H1 (cell line): ENCODE results near the gene SNX3. TPM values are rescaled to one million over a fixed set of nuclear protein-coding genes. Genes with fewer than 3 reads are reported as not detected.

Experiments used
- CTCF ChIA-PET: fragments of 300-600 bp; sonication (Branson Sonifier 250); formaldehyde crosslinking; loops from one replicate; lab custom pipeline; 2021; ENCODE audit not compliant: partially characterized antibody; lab: Charles Lee
- POLR2A ChIA-PET: fragments of 300-600 bp; sonication (Branson Sonifier 250); formaldehyde crosslinking; loops from one replicate; lab custom pipeline; 2021; ENCODE audit warnings: inconsistent platforms; ENCODE audit not compliant: partially characterized antibody; lab: Charles Lee
- DNase-seq, 2 experiments: peaks; one replicate each; pipeline versions ENCODE4 v3.0.0 to v3.0.0-alpha.2; 2010 to 2022; ENCODE audit warnings: low spot score in 2 of 2, low read depth in 1 of 2, mixed read lengths in 1 of 2
- FAIRE-seq: peaks from 2 replicates; lab custom pipeline; 2011; peaks lifted over from hg19 to GRCh38; lab: Jason Lieb, UNC
- H2AFZ ChIP-seq: 2 replicates; pipeline ENCODE4 v1.8.1; 2012; ENCODE audit warnings: low read length, inconsistent platforms
- H2AK5ac ChIP-seq: 2 replicates; pipeline ENCODE4 v1.6.1; 2013; ENCODE audit warnings: low read depth, low read length
- H2BK120ac ChIP-seq: replicated peaks from 2 replicates; pipeline ENCODE3; 2013; ENCODE audit warnings: low read depth, low read length, inconsistent platforms
- H2BK12ac ChIP-seq: 2 replicates; pipeline ENCODE4 v1.6.1; 2013; ENCODE audit warnings: low read depth, low read length
- H2BK15ac ChIP-seq: 2 replicates; pipeline ENCODE4 v1.6.1; 2013; ENCODE audit warnings: low read length
- H2BK20ac ChIP-seq: 2 replicates; pipeline ENCODE4 v1.6.1; 2013; ENCODE audit warnings: low read length
- H2BK5ac ChIP-seq: 2 replicates; pipeline ENCODE4 v1.6.1; 2013; ENCODE audit warnings: low read depth, low read length
- H3K14ac ChIP-seq: 2 replicates; pipeline ENCODE4 v1.6.1; 2013; ENCODE audit warnings: inconsistent platforms; ENCODE audit not compliant: insufficient read length
- H3K18ac ChIP-seq: 2 replicates; pipeline ENCODE4 v1.6.1; 2013; ENCODE audit warnings: low read length; ENCODE audit errors: extremely low read depth
- H3K23ac ChIP-seq: 2 replicates; pipeline ENCODE4 v1.6.1; 2013; ENCODE audit warnings: inconsistent platforms; ENCODE audit not compliant: insufficient read length
- H3K23me2 ChIP-seq: 2 replicates; pipeline ENCODE4 v1.6.1; 2013; ENCODE audit warnings: low read depth, low read length
- H3K27ac ChIP-seq: 2 replicates; pipeline ENCODE4 v1.6.1; 2011; ENCODE audit warnings: low read depth, low read length, inconsistent platforms
- H3K27me3 ChIP-seq, 4 experiments: replicated peaks in 1 of 4; 1 replicate in 1 of 4; 2 replicates in 3 of 4; pipeline versions ENCODE4 v1.6.1 to v1.8.1; 2011 to 2013; ENCODE audit warnings: low read length in 3 of 4, mild to moderate bottlenecking in 3 of 4, inconsistent platforms in 2 of 4, mixed read lengths in 2 of 4, moderate library complexity in 1 of 4; ENCODE audit not compliant: control insufficient read depth in 3 of 4, insufficient read depth in 3 of 4; ENCODE audit errors: extremely low read depth in 1 of 4
- H3K36me3 ChIP-seq, 4 experiments: 2 replicates each; pipeline versions ENCODE4 v1.6.1 to v1.8.1; 2011 to 2013; ENCODE audit warnings: mild to moderate bottlenecking in 4 of 4, low read length in 3 of 4, moderate library complexity in 2 of 4, control low read depth in 1 of 4, inconsistent platforms in 1 of 4; ENCODE audit not compliant: insufficient read depth in 4 of 4, control insufficient read depth in 2 of 4
- H3K4ac ChIP-seq: replicated peaks from 2 replicates; pipeline ENCODE3; 2013; ENCODE audit warnings: low read length, low read depth, mixed read lengths, inconsistent platforms; ENCODE audit not compliant: insufficient read length
- H3K4me1 ChIP-seq, 4 experiments: replicated peaks in 1 of 4; 1 replicate in 1 of 4; 2 replicates in 3 of 4; pipeline versions ENCODE4 v1.6.1 to v1.8.1; 2011 to 2013; ENCODE audit warnings: low read length in 3 of 4, inconsistent platforms in 2 of 4, mixed read lengths in 1 of 4; ENCODE audit not compliant: insufficient read depth in 4 of 4, control insufficient read depth in 3 of 4
- H3K4me2 ChIP-seq, 2 experiments: 2 replicates each; pipeline versions ENCODE4 v1.6.1 to v1.8.1; 2011 to 2013; ENCODE audit warnings: low read depth in 2 of 2, low read length in 2 of 2, control low read depth in 1 of 2, inconsistent platforms in 1 of 2, mild to moderate bottlenecking in 1 of 2; ENCODE audit not compliant: insufficient read depth in 1 of 2
- H3K4me3 ChIP-seq, 4 experiments: fragments of 200-600, 300-600 bp in 1 of 4; sonication (generic), shearing (Covaris generic), sonication (Bioruptor Twin) in 1 of 4; 2 replicates each; pipeline versions ENCODE4 v1.5.1 to v1.8.1; 2011 to 2016; ENCODE audit warnings: low read length in 4 of 4, low read depth in 3 of 4, control low read depth in 2 of 4, inconsistent platforms in 2 of 4, mild to moderate bottlenecking in 2 of 4, mixed read lengths in 1 of 4, moderate library complexity in 1 of 4; ENCODE audit not compliant: insufficient read depth in 2 of 4; ENCODE audit errors: extremely low read depth in 1 of 4
- H3K56ac ChIP-seq: replicated peaks from 2 replicates; pipeline ENCODE3; 2013; ENCODE audit warnings: low read depth, mild to moderate bottlenecking, mixed read lengths, low read length, inconsistent platforms; ENCODE audit not compliant: insufficient read length
- H3K79me1 ChIP-seq: 2 replicates; pipeline ENCODE4 v1.6.1; 2013; ENCODE audit warnings: low read depth, low read length, control low read depth
- H3K79me2 ChIP-seq, 2 experiments: 2 replicates each; pipeline versions ENCODE4 v1.6.1 to v1.8.1; 2012 to 2013; ENCODE audit warnings: low read length in 2 of 2, mild to moderate bottlenecking in 2 of 2, inconsistent platforms in 1 of 2; ENCODE audit not compliant: insufficient read depth in 2 of 2, control insufficient read depth in 1 of 2
- H3K9ac ChIP-seq, 4 experiments: replicated peaks in 1 of 4; 1 replicate in 1 of 4; 2 replicates in 3 of 4; pipeline versions ENCODE4 v1.6.1 to v1.8.1; 2011 to 2013; ENCODE audit warnings: low read depth in 3 of 4, low read length in 3 of 4, control low read depth in 2 of 4, mild to moderate bottlenecking in 2 of 4, moderate library complexity in 2 of 4, inconsistent platforms in 1 of 4; ENCODE audit errors: extremely low read depth in 1 of 4
- H3K9me3 ChIP-seq, 2 experiments: 2 replicates each; pipeline versions ENCODE4 v1.6.1 to v1.8.1; 2012 to 2013; ENCODE audit warnings: mild to moderate bottlenecking in 2 of 2, moderate library complexity in 2 of 2, control low read depth in 1 of 2, inconsistent platforms in 1 of 2, low read depth in 1 of 2, low read length in 1 of 2, mixed read lengths in 1 of 2; ENCODE audit not compliant: insufficient read depth in 2 of 2
- H4K20me1 ChIP-seq, 2 experiments: replicated peaks in 1 of 2; 2 replicates each; pipeline versions ENCODE3 to v1.8.1; 2011 to 2013; ENCODE audit warnings: inconsistent platforms in 2 of 2, low read length in 2 of 2, mild to moderate bottlenecking in 1 of 2; ENCODE audit not compliant: insufficient read depth in 2 of 2, control insufficient read depth in 1 of 2
- H4K5ac ChIP-seq: 2 replicates; pipeline ENCODE4 v1.6.1; 2013; ENCODE audit warnings: low read length, low read depth, mixed read lengths, inconsistent platforms; ENCODE audit not compliant: insufficient read length
- H4K8ac ChIP-seq: 2 replicates; pipeline ENCODE4 v1.8.0; 2013; ENCODE audit warnings: mild to moderate bottlenecking, moderate library complexity, low read length, inconsistent platforms; ENCODE audit not compliant: insufficient read depth; ENCODE audit errors: extremely low read depth
- H4K91ac ChIP-seq: replicated peaks from 2 replicates; pipeline ENCODE3; 2013; ENCODE audit warnings: low read length, mixed read lengths, inconsistent platforms; ENCODE audit not compliant: insufficient read length
- ATF3 ChIP-seq: IDR thresholded peaks from 2 replicates; pipeline ENCODE4 v1.6.1; 2011; ENCODE audit warnings: low read depth, mild to moderate bottlenecking, low read length; ENCODE audit not compliant: insufficient read depth
- CHD2 ChIP-seq: IDR thresholded peaks from 2 replicates; pipeline ENCODE4 v1.6.1; 2012; ENCODE audit warnings: low read length, improper control_type of control experiment
- CTCF ChIP-seq, 3 experiments: IDR thresholded peaks; 1 replicate in 2 of 3; 2 replicates in 1 of 3; pipeline versions ENCODE4 v1.5.1 to v1.6.1; 2011; ENCODE audit warnings: low read length in 3 of 3, mild to moderate bottlenecking in 3 of 3, inconsistent platforms in 2 of 3, low read depth in 1 of 3, moderate library complexity in 1 of 3; ENCODE audit not compliant: insufficient read depth in 1 of 3; ENCODE audit errors: control extremely low read depth in 1 of 3
- EGR1 ChIP-seq: IDR thresholded peaks from 2 replicates; pipeline ENCODE4 v1.6.1; 2011; ENCODE audit warnings: low read depth, low read length, borderline replicate concordance
- JUN ChIP-seq: IDR thresholded peaks from 2 replicates; pipeline ENCODE4 v1.6.1; 2011; ENCODE audit warnings: low read depth, mild to moderate bottlenecking, improper control_type of control experiment, low read length
- KDM4A ChIP-seq: IDR thresholded peaks from one replicate; pipeline ENCODE4 v1.7.1; 2012; ENCODE audit warnings: low read depth, mild to moderate bottlenecking, moderate library complexity, low read length, inconsistent platforms; ENCODE audit not compliant: severe bottlenecking
- POLR2A ChIP-seq, 2 experiments: IDR thresholded peaks; 1 replicate in 1 of 2; 2 replicates in 1 of 2; pipeline ENCODE4 v1.6.1; 2011; ENCODE audit warnings: low read depth in 2 of 2, low read length in 2 of 2, mild to moderate bottlenecking in 2 of 2; ENCODE audit errors: control extremely low read depth in 1 of 2
- RBBP5 ChIP-seq: IDR thresholded peaks from 2 replicates; pipeline ENCODE4 v1.7.1; 2012; ENCODE audit warnings: low read depth, mild to moderate bottlenecking, inconsistent platforms, low read length, moderate library complexity, borderline replicate concordance
- SP2 ChIP-seq: IDR thresholded peaks from 2 replicates; pipeline ENCODE4 v1.6.1; 2012; ENCODE audit warnings: mild to moderate bottlenecking, low read length, inconsistent platforms
- TBP ChIP-seq: IDR thresholded peaks from 2 replicates; pipeline ENCODE4 v1.6.1; 2011; ENCODE audit warnings: low read depth, low read length, improper control_type of control experiment
- TEAD4 ChIP-seq: IDR thresholded peaks from 2 replicates; pipeline ENCODE4 v1.6.1; 2012; ENCODE audit warnings: low read depth, low read length, inconsistent platforms, mixed read lengths
- ZNF274 ChIP-seq: IDR thresholded peaks from 2 replicates; pipeline ENCODE4 v1.7.0; 2012; ENCODE audit warnings: low read length, borderline replicate concordance; ENCODE audit errors: extremely low read depth
- WGBS, 2 experiments: shearing (Covaris generic) in 1 of 2; methylation state at CpG; one replicate each; pipeline versions ENCODE4 v1.1.6 to v1.1.7; 2013 to 2015; ENCODE audit warnings: low lambda C conversion rate in 2 of 2, mixed read lengths in 2 of 2, inconsistent platforms in 1 of 2, low coverage in 1 of 2, missing lambda C conversion rate in 1 of 2; ENCODE audit not compliant: insufficient replicate concordance in 2 of 2, insufficient coverage in 1 of 2, insufficient read length in 1 of 2; ENCODE audit errors: extremely low coverage in 1 of 2, missing lambda C conversion rate in 1 of 2; 5-methylcytosine and 5-hydroxymethylcytosine counted together
- polyA plus RNA-seq, 7 experiments: library from polyadenylated mRNA; depleted of rRNA in 3 of 7; stranded (reverse) in 5 of 7; unstranded in 2 of 7; fragments of >200 nt in 5 of 7; fragments of 200-250 nt in 2 of 7; gene quantifications; 1 replicate in 5 of 7; 2 replicates in 1 of 7; 4 replicates in 1 of 7; pipeline versions ENCODE4 v1.2.1 to v1.2.3, GENCODE V29; 2011 to 2013; ENCODE audit warnings: missing spikeins in 2 of 7, mixed read lengths in 2 of 7
- total RNA-seq: library from RNA; stranded (reverse); fragmentation: NEBNext Ultra II Directional; extraction: Animal tissue kit (Norgen Biotek cat#: 25700); gene quantifications from 2 replicates; pipeline ENCODE4 v1.2.1, GENCODE V29; 2021

The SNX3 gene
- total and polyA plus RNA-seq, 2 of the 8 experiments (the other 6 are each of a cell fraction or from before 2014, with no cell fraction given): 72.5 to 150 TPM

- Histone ChIP-seq H4K5ac (no peak overlapping the region), H3K36me3 (no peaks in the 10 kb centered on the region), H3K14ac (no peak overlapping the region), H3K4me1 (no peaks in the 10 kb centered on the region), H2BK12ac (no peak overlapping the region), H4K20me1 (no peaks in the 10 kb centered on the region), H3K56ac (no peak overlapping the region), H3K27ac (no peak overlapping the region), H3K4me3 (no peak overlapping the region), H4K8ac (no peak overlapping the region), H2BK5ac (no peak overlapping the region), H3K23me2 (no peaks in the 10 kb centered on the region), H2BK120ac (no peak overlapping the region), H3K4ac (no peak overlapping the region), H2BK15ac (no peak overlapping the region), H2BK20ac (no peak overlapping the region), H3K9me3 (0 out of 4 replicates have a peak, but pooled peaks cover 0 to 5% of the 10 kb centered on the region in 2 experiments), H2AFZ (no peak overlapping the region), H4K91ac (no peak overlapping the region), H2AK5ac (no peak overlapping the region), H3K4me2 (no peak overlapping the region), H3K79me2 (peaks cover 0 to 3% of the 10 kb centered on the region in 2 experiments; a peak in 1 of 4 replicates), H3K79me1 (no peaks in the 10 kb centered on the region; the same call in 1 of the 2 replicates), H3K9ac (no peak overlapping the region), H3K27me3 (no peaks in the 10 kb centered on the region), H3K18ac (no peak overlapping the region), H3K23ac (no peak overlapping the region)
- POLR2A ChIA-PET: no interaction called here
- FAIRE-seq (no peak), DNase-seq (no peak)
- 79% methylated on average over 2 of the region's 2 CpGs; no CpG with 5 or more reads in 1 of the 2 experiments for WGBS, 2 experiments
- CTCF ChIA-PET: interaction anchor here (0.6 to 3.1 kb wide), 5 partner anchors 8 to 251 kb away, joined by 3 to 13 read pairs (median 4); no protein-coding TSS in a partner anchor
- TF ChIP-seq RBBP5 (no peak), CHD2 (no peak), TEAD4 (no peak), POLR2A (IDR thresholded peaks at IDR 0.05; ENCODE audit: control extremely low read depth in 1 of 2, low read depth in 2 of 2, low read length in 2 of 2) (no peak), CTCF (IDR thresholded peaks at IDR 0.05; ENCODE audit: control extremely low read depth in 1 of 3, insufficient read depth in 1 of 3, low read depth in 1 of 3, low read length in 3 of 3) (no peak), EGR1 (no peak), SP2 (no peak), ZNF274 (no peak), JUN (no peak), ATF3 (no peak), TBP (no peak), KDM4A (no peak)
These were observed 18.6 kb downstream of the SNX3 start for GRCh38 chr6:108242259-108242658.
